ENCODE measurements around the gene LMO7. TPM values are rescaled to one million over a fixed set of nuclear protein-coding genes. Genes with fewer than 3 reads are reported as not detected.

The LMO7 gene
- 3.7 TPM in 2 replicates for total RNA-seq

DNA sequence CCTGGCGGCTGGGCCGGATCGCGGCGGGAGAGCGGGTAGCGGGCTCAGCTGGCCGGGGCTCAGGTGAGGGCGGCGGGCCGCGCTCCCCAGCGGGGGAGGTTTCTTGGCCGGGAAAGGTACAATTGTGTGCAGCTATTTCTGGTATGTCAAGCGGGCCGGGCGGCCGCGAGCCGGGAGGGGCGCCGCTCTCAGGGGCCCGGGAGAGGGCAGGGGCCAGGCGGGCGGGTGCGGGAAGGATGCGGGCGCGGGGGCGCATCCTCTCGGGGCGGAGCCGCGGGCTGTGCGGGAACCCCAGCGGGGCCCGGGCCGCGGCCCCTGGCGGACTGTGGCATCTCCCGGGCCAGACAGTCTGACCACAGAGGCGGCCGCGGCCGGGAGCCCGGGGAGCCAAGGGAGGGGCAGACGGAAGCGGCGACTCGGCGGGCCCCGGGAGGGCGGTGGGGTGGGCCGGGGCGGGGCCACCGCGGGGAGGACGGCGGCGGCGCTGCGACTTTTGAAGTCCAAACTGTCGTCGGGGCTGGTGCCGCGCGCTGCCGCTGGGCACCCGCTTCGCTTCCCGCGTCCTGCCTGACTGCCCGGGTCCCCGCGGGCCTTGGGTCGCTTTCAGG lies at the start of gene LMO7:
TSS of gene LMO7 (plus strand) at position 503 of the 608 bp plus-strand sequence. CDS start 328 bp downstream, outside the sequence.

Other genes with a start within 250 kb of the LMO7 start
- 9.1 and 10.4 TPM in 2 replicates for gene TBC1D4, start 154.2 kb upstream of the LMO7 start, total RNA-seq
- gene COMMD6, start 98.5 kb upstream of the LMO7 start, total RNA-seq = 51.9 and 71.5 TPM in 2 replicates
- 114 and 122 TPM in 2 replicates for gene UCHL3, start 86.5 kb upstream of the LMO7 start, total RNA-seq